Glomerular endothelial cell (primary cell): ENCODE results near the gene EXTL2. TPM values are rescaled to one million over a fixed set of nuclear protein-coding genes. Genes with fewer than 3 reads are reported as not detected.
A peak's percentile ranks its signal among the peaks of the same experiment; 100 is the strongest.
"Not testable (repeated sequence)": the region's sequence is repeated elsewhere in the genome, so short reads cannot be mapped to it uniquely, and the experiment has no call there.

Source experiments
- DNase-seq: peaks from one replicate; pipeline ENCODE4 v3.0.0-alpha.2; 2011; ENCODE audit warnings: low read depth, low spot score; ENCODE audit errors: extremely low read depth
- total RNA-seq: library from RNA; depleted of rRNA; stranded (reverse); fragments of >200 nt; gene quantifications from 2 replicates; pipeline ENCODE4 v1.2.3, GENCODE V29; 2015

Gene EXTL2
- total RNA-seq, 1 donor from 2014 or later, result 20.0 TPM

DNA sequence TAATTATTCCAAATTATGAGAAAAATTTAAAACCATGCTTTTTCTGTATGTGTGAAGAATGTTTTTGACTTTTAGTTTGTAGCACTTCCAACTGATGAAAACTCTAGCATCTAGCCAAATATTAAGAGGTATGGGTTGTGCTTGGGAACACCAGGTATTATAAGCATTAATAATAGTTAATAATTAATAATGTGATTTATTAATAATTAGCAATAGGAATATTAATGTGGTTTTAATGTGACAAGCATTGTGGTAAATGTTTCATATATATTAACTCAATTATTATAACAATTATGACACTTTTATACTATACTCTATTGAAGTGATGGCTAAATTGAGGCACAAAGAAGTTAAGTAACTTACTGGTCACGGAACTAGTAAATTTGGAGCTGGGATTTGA is 9.1 kb upstream of the EXTL2 start:
- no peak for DNase-seq

- no peak for DNase-seq
These were observed 7.7 kb upstream of the EXTL2 start for GRCh38 chr1:100902365-100902764.

GRCh38 chr1:100896481-100896982 is 1.9 kb upstream of the EXTL2 start:
- DNase-seq, result no peak

DNA sequence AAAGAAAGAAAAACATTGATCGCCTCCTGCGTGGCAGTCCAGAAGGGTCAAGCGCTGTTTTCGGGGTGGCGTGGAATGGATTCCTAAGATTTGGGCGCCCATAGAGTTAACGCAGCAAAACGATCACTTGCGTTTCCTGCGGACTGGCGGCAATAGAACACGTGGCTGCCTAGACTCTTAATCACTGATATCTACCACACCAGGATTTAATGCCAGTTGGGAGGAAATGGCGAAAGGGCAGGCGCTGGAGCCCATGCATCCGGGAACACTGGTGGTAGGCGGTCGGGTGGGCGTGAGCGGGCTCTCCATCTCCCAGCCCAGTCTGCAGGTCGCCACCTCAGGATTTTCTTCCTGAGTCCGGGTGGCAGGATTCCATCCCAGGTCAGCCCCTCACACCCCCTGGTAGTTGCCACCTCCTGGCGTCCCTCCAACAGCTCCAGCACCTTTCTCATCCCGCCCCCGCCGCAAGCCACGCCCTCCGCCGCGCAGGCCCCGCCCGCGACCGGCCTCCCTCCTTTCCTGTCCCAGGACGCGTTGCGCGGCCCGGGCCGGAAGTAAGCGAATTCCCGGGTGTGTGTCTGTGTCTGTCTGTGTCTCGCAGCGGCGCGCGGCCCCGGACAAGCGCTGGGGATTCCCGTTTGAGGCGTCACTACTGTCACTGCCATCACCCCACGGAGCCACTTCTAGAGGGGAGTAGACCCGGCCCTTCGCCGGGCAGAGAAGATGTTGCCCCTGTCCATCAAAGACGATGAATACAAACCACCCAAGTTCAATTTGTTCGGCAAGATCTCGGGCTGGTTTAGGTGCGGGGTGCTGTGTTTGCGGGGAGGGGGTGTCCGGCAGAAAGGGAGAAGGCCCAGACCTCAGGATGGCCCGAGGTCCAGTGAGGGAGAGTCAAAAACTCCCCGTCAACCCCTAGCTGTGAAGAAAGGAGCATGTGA is 1.2 kb upstream of the EXTL2 start, which contains the start of gene SLC30A7:
Gene SLC30A7, plus strand, starts transcription at position 551 of the 941 bp plus-strand sequence. Its CDS starts 173 bp downstream, at position 724.
- peak; percentile 55 for DNase-seq

DNA sequence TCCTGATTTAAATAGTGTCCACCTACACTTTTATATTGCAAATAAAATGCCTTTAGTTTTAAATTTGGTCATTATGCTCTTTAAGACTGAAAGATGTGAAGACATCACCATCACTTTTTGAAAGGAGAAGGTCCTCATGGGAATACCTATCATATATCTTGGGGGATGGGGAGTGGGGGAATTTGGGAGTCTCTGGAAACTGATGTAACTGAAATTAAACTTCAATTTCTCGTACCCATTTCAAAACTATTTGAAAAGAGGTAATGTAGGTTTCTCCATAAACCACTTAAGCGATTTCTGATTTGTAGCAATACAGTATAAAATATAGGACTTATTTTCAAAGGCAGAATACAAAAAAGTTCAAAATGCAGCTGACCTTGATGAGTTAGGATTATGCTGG is 924 bp downstream of the EXTL2 start:
- no peak for DNase-seq

DNA sequence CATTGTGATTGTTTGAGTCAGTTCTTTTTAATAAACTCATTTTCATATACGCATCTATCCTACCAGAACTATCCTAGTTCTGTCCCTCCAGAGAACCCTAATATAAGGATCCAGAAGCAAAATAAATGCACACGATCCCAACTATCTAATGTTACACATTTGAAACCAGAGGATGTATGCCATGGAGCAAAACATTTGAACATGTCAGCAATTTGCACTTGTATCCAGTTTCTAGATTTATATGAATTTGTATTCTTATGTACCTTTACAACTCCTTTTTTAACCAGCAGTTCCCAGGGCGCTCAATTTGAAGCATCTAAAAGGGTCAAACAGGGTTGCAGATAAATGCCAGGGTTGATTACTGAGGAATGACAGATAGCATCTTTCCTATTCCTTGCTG is 2.1 kb downstream of the EXTL2 start:
- no peak for DNase-seq

GRCh38 chr1:100891380-100891779 is 3.3 kb downstream of the EXTL2 start:
- no peak for DNase-seq

- not testable (repeated sequence) for DNase-seq
These were observed 4.7 kb downstream of the EXTL2 start for GRCh38 chr1:100889869-100890482.

DNA sequence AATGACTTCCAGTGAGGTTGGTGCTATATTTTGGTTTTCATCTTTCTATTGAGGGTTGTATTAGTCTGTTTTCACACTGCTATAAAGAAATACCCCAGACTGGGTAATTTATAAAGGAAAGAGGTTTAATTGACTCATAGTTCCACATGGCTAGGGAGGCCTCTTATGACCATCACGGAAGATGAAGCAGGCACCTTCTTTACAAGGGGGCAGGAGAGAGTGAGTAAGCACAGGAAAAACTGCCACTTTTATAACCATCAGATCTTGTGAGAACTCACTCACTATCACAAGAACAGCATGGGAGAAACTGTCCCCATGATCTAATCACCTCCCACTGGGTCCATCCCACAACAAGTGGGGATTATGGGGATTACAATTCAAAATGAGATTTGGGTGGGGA is 5.6 kb downstream of the EXTL2 start:
- DNase-seq, result not testable (repeated sequence)

- no peak for DNase-seq
These were observed 10.7 kb downstream of the EXTL2 start for GRCh38 chr1:100883963-100884362.

- no peak for DNase-seq
These were observed 11.9 kb downstream of the EXTL2 start for GRCh38 chr1:100882698-100883097.

GRCh38 chr1:100881687-100882086 is 13.0 kb downstream of the EXTL2 start:
- DNase-seq, result no peak

GRCh38 chr1:100879422-100879821 is 15.2 kb downstream of the EXTL2 start:
- no peak for DNase-seq

DNA sequence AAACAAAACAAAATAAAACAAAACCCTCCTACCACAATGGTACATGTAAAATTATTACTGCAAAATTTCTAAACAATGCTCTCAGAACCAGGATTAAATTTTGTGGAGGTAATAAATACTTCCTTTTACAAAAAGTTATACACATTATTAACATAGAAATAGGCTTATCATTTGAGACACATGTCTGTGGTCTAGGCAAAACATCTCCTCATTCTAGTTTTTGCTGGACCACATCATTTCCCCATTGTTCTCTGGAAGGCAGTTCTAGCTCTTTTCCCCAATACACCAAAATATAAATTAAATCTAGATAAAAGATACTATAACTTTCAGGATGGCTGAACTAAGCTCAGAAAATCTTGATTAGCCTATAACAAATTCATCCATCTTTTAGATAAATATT is 18.4 kb downstream of the EXTL2 start:
- DNase-seq, result no peak

DNA sequence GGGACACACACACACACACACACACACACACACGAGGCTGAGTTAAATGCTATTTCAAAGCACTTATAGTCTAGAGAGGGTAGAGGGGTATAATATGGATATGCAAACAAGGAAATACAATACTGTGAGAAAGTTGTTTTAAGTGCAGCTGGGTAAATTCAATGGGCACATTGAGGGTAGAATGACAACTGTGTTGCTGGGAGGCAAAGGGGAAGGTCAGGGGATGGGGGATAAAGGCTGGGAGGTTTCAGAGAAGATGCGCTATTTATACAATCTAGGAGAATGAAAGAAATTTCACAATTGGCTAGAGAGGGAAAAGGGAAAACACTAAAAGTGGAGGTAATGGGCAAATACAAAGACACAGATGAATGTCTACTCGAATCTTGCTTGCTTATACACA is 19.4 kb downstream of the EXTL2 start:
- no peak for DNase-seq

DNA sequence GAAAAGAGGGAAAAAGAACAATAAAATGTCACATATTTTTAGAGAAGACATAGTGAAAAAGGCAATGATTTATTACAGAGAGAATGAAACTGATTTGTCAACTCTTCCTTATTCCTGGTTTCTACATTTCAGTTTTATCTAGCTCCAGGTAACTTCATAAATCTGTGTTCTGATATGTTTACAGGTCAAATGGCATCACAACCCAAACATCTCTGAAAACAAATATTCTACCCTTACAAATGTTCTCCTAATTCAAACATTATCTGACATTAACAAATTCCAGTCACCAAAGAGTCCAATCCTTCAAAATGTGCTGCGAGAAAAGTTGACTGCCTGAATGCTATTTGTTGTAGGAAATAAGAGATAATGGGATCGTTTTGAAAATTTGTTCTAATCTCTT is 20.2 kb downstream of the EXTL2 start:
- DNase-seq, result no peak

DNA sequence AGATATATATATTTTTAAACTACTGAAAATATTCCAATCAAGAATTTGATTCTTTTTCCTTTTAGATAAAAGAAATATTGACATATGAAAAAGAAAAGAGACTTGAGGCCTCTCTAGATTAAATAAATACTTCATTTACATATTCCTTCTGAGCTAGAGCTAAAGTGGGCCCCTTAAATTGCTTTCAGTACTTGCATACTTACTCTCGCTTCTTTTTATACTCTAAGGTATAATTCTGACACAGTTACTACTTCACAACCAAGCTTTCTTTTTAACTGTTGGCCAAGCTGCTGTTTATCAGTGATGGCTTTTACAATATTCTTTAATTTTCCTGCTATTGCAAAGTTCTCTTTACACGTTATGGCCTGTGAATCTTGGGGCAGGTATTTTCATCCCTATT is 24.6 kb downstream of the EXTL2 start:
- no peak for DNase-seq

- peak; percentile 66 for DNase-seq
These were observed 26.2 kb downstream of the EXTL2 start for GRCh38 chr1:100868364-100868995.

DNA sequence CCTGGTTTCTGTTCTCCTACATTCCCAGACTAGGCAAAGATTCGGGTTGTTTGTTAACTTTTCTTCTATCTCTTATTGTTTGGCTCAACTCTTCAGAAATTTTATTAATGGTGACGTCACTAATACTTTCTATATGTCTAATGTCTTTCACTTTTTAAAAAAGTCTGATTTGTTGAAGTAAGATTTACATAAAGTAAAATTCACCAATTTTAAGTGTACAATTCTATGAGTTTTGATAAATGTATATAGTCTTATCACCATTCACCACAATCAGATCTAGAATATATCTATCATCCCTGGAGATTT is 27.8 kb downstream of the EXTL2 start:
- DNase-seq, result no peak

DNA sequence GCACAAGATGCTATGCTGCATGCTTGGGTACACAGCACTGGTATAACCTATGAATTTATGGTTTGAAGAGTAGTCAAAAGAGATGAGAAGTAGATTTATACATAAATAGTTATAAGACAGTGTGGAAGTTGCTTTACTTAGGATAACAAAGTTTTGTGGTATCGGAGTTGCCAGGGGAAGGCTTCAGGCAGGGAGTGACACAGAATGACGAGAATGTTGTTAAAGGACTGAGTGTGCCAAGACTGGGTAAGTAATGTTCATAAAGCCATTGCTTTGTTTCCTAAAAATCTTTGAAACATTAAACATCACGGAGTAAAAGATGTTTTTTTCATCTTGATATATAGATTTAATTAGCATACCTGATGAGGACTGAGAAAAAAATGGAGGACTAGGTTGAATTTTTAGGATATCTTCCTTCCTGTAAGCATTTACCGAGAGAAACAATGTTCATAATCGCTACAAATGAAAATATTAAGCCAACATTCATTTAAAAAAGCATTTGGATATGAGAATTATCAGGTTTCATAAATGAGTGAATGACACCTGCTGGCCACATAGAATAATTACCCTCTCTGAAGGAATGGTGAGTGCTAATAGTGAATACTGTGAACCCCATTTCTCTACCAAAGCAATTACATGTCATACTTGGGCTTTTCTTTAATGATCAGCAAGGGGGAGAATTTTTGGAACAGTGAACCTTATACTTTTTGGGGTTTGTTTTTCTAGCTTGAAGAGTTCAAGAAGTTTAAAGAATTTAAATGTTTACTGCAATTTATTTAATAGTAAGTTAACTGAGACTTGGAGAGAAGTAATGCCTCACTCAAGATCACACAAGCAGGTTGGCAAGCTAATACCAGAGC is 28.4 kb downstream of the EXTL2 start:
- DNase-seq, result peak; percentile 72

DNA sequence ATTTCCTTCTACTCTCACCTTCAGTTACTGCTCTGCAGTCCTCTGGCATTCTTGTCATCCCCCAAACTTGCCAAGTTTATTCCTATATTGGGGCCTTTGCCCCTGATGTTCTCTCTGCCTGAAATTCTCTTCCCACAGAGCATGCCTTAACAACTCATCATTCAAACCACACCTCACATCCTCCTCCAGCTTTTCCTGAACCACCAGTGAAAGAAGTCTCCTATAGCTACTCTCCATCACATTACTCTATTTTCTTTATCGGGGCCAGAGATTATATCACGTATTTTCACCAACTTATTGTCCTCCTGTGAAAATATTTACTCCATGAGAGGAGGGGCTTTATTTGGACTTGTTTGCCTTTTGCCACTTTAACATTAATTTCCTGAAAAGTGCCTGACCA is 32.1 kb downstream of the EXTL2 start:
- DNase-seq, result no peak
